ENCODE data around the gene MAGEA11. TPM values are rescaled to one million over a fixed set of nuclear protein-coding genes. Genes with fewer than 3 reads are reported as not detected.

Gene MAGEA11
- total RNA-seq, 1 donor from 2014 or later = not detected

DNA sequence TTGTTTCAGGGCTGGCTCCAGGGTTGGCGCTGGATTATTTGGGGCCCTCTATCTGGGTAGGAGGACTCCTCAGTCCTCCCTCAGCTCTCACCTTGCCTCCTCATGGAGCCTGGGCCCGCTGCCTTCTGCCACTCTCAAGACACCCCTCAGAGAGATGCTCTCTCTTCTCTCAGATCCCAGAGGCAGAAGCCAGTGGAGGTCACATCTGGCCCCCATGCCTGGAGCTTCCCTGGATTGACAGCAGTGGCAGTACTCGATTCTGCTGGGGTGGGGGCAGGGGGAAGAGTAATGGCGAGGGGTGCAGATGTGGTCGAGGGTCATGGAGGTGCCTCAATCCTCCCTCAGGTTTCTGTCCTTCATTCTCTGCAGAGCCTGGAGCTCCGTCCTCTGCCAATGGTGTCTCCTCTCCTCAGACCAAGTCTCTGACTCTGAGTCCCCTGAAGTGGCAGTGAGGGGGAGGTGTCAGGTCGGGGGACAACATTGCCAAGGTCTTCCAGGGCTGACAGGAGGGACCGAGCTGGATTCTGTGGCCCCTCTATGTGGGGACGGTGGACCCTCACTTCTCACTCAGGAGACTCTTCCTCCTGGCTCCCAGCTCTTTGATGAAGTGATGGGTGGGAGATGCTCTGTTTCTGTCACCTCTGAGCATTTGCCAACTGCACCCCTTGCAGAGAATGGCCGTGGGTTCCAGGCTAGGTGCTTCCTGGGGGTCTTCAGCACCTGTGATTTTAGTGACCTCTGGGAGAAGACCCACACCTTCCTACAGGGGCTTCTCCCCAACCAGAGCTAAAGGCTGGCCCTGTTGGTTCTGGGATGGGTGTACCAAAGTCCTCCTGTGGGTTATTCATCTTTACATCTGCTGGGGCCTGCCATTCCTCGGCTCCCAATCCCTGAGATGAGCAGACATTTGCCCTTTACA lies 51.1 kb downstream of the MAGEA11 start:
- H3K36me3 ChIP-seq (ENCODE audit: control insufficient read depth, insufficient read depth, low read length) = no peaks in the 10 kb centered on the region
- no peak overlapping the region for H3K4me3 ChIP-seq (ENCODE audit: low read depth, low read length)
- DNase-seq (ENCODE audit: low read depth) = no peak
- H3K27me3 ChIP-seq (ENCODE audit: control insufficient read depth, insufficient read depth, low read length) = no peaks in the 10 kb centered on the region
- TF ChIP-seq, protein P1, sequence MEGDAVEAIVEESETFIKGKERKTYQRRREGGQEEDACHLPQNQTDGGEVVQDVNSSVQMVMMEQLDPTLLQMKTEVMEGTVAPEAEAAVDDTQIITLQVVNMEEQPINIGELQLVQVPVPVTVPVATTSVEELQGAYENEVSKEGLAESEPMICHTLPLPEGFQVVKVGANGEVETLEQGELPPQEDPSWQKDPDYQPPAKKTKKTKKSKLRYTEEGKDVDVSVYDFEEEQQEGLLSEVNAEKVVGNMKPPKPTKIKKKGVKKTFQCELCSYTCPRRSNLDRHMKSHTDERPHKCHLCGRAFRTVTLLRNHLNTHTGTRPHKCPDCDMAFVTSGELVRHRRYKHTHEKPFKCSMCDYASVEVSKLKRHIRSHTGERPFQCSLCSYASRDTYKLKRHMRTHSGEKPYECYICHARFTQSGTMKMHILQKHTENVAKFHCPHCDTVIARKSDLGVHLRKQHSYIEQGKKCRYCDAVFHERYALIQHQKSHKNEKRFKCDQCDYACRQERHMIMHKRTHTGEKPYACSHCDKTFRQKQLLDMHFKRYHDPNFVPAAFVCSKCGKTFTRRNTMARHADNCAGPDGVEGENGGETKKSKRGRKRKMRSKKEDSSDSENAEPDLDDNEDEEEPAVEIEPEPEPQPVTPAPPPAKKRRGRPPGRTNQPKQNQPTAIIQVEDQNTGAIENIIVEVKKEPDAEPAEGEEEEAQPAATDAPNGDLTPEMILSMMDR (IDR thresholded peaks at IDR 0.05; ENCODE audit: insufficient read depth, low read length, poor library complexity, severe bottlenecking) = no peak

Other genes starting within 250 kb of the MAGEA11 start
- gene IDS, start 206.8 kb upstream of the MAGEA11 start, total RNA-seq = 50.1 and 62.0 TPM in 2 replicates
- gene EOLA1, start 171.0 kb upstream of the MAGEA11 start, total RNA-seq = 7.9 and 11.2 TPM in 2 replicates
- not detected in 2 replicates for gene HSFX3, start 162.1 kb upstream of the MAGEA11 start, total RNA-seq
- 0.17 TPM in 1 of 2 replicates, not detected in the other for gene MAGEA9B, start 124.6 kb upstream of the MAGEA11 start, total RNA-seq
- 0.17 TPM in 1 of 2 replicates, not detected in the other for gene HSFX2, start 116.7 kb upstream of the MAGEA11 start, total RNA-seq
- gene TMEM185A, start 80.3 kb upstream of the MAGEA11 start, total RNA-seq = 15.0 and 15.3 TPM in 2 replicates
- gene HSFX1, start 62.0 kb downstream of the MAGEA11 start, total RNA-seq = 0.25 and 0.34 TPM in 2 replicates
- gene MAGEA9, start 69.9 kb downstream of the MAGEA11 start, total RNA-seq = not detected in 2 replicates
- gene MAGEA8, start 169.1 kb downstream of the MAGEA11 start, total RNA-seq = not detected in 2 replicates
- not detected in 2 replicates for gene HSFX4, start 217.5 kb downstream of the MAGEA11 start, total RNA-seq
- gene EOLA2, start 226.4 kb downstream of the MAGEA11 start, total RNA-seq = 27.2 and 30.0 TPM in 2 replicates

Data from kidney epithelial cell (primary cell).